Right forelimb (tissue), 1 donor: ENCODE measurements around the gene TPGS1.

ENCODE experiments used
- DNase-seq: peaks from one replicate; pipeline ENCODE4 v3.0.0-alpha.2; 2018

TPGS1 gene

GRCh38 chr19:496112-496665 lies 11.1 kb upstream of the TPGS1 start, which contains the start of gene MADCAM1:
Gene MADCAM1, plus strand, starts transcription at chr19:496486. Its CDS starts 14 bp downstream, at chr19:496500.
- DNase-seq: no peak

- no peak for DNase-seq
Measured at GRCh38 chr19:496986-497385, 10.3 kb upstream of the TPGS1 start.

- DNase-seq: no peak
Measured at GRCh38 chr19:497491-497868, 9.8 kb upstream of the TPGS1 start.

GRCh38 chr19:497869-498510 lies 9.3 kb upstream of the TPGS1 start:
- no peak for DNase-seq

- no peak for DNase-seq
Measured at GRCh38 chr19:498511-498891, 8.8 kb upstream of the TPGS1 start.

- DNase-seq: no peak
Measured at GRCh38 chr19:498977-499623, 8.2 kb upstream of the TPGS1 start.

GRCh38 chr19:501646-502045 lies 5.7 kb upstream of the TPGS1 start:
- DNase-seq: no peak

GRCh38 chr19:504616-505015 lies 2.7 kb upstream of the TPGS1 start:
- DNase-seq: no peak

- peak; percentile 98 for DNase-seq
Measured at GRCh38 chr19:506404-507285, 652 bp upstream of the TPGS1 start.

- DNase-seq: peak; percentile 38
Measured at GRCh38 chr19:508204-509150, 1.2 kb downstream of the TPGS1 start.

GRCh38 chr19:510606-511100 lies 3.4 kb downstream of the TPGS1 start:
- DNase-seq: peak; percentile 86

- peak; percentile 74 for DNase-seq
Measured at GRCh38 chr19:511101-511851, 4.0 kb downstream of the TPGS1 start.

- DNase-seq: no peak
Measured at GRCh38 chr19:512547-513365, 5.5 kb downstream of the TPGS1 start.

- DNase-seq: no peak
Measured at GRCh38 chr19:513368-514165, 6.3 kb downstream of the TPGS1 start.

- no peak for DNase-seq
Measured at GRCh38 chr19:514166-514663, 6.9 kb downstream of the TPGS1 start.

- DNase-seq: peak; percentile 92
Measured at GRCh38 chr19:517721-518597, 10.7 kb downstream of the TPGS1 start.

- DNase-seq: peak; percentile 69
Measured at GRCh38 chr19:518598-519231, 11.4 kb downstream of the TPGS1 start.

- no peak for DNase-seq
Measured at GRCh38 chr19:519449-519865, 12.2 kb downstream of the TPGS1 start.
